Spleen (tissue), 11 donors: Measurements from ENCODE around the gene TMEM256. TPM values are rescaled to one million over a fixed set of nuclear protein-coding genes. Genes with fewer than 3 reads are reported as not detected.
A peak's percentile ranks its signal among the peaks of the same experiment; 100 is the strongest.

Source experiments
- DNase-seq: peaks from one replicate; pipeline ENCODE4 v3.0.0-alpha.2; 2020
- H3K27ac ChIP-seq, 8 donors: fragments of 200-600 bp; sonication (generic) in 7 of 8; 1 replicate in 4 of 8; 2 replicates in 4 of 8; pipeline versions ENCODE4 v1.5.0 to v1.8.0; 2016 to 2021; ENCODE audit warnings: inconsistent platforms in 4 of 8, mild to moderate bottlenecking in 4 of 8, moderate library complexity in 1 of 8
- H3K27me3 ChIP-seq, 7 donors: fragments of 200-600 bp; sonication (generic) in 6 of 7; replicated peaks in 1 of 7; 1 replicate in 4 of 7; 2 replicates in 3 of 7; pipeline versions ENCODE4 v1.5.0 to v1.8.0; 2016 to 2021; ENCODE audit warnings: inconsistent platforms in 3 of 7, mild to moderate bottlenecking in 1 of 7
- H3K36me3 ChIP-seq, 6 donors: fragments of 200-600 bp; sonication (generic) in 5 of 6; 1 replicate in 4 of 6; 2 replicates in 2 of 6; pipeline versions ENCODE4 v1.5.0 to v1.8.0; 2016 to 2021; ENCODE audit warnings: inconsistent platforms in 2 of 6
- H3K4me1 ChIP-seq, 6 donors: fragments of 200-600 bp; sonication (generic) in 5 of 6; 1 replicate in 3 of 6; 2 replicates in 3 of 6; pipeline versions ENCODE4 v1.5.0 to v1.8.0; 2016 to 2021; ENCODE audit warnings: inconsistent platforms in 3 of 6
- H3K4me3 ChIP-seq, 8 donors: fragments of 200-600 bp; sonication (generic) in 7 of 8; 1 replicate in 4 of 8; 2 replicates in 4 of 8; pipeline versions ENCODE4 v1.5.0 to v1.8.0; 2016 to 2021; ENCODE audit warnings: inconsistent platforms in 4 of 8, mild to moderate bottlenecking in 4 of 8, moderate library complexity in 2 of 8
- H3K9me3 ChIP-seq, 8 donors: fragments of 200-600 bp; sonication (generic) in 7 of 8; 1 replicate in 4 of 8; 2 replicates in 4 of 8; pipeline versions ENCODE4 v1.5.0 to v1.8.0; 2016 to 2021; ENCODE audit warnings: inconsistent platforms in 4 of 8
- POLR2A ChIP-seq, 3 donors: fragments of 450-650 bp; IDR thresholded peaks; one replicate each; pipeline ENCODE4 v1.5.1; 2017; ENCODE audit warnings: antibody characterized with exemption in 3 of 3, mild to moderate bottlenecking in 1 of 3
- POLR2AphosphoS5 ChIP-seq, 3 donors: sonication (generic); formaldehyde crosslinking; IDR thresholded peaks; one replicate each; pipeline ENCODE4 v1.5.1; 2017; ENCODE audit warnings: antibody characterized with exemption in 3 of 3
- WGBS, 5 donors: extraction: QIAGEN DNeasy Blood & Tissue Kit in 3 of 5; methylation state at CpG; one replicate each; pipeline versions ENCODE4 v1.1.5 to v1.1.7; 2013 to 2018; 5-methylcytosine and 5-hydroxymethylcytosine counted together
- intact Hi-C: fragments of 100-400 bp; cut with DNase I; formaldehyde crosslinking; loops from one replicate; pipeline ENCODE4 v1.15.0; 2023; ENCODE audit warnings: low total_unique reads
- polyA plus RNA-seq, 3 donors: library from polyadenylated mRNA; stranded (reverse); fragments of 200-250 nt; gene quantifications; one replicate each; pipeline ENCODE4 v1.2.1, GENCODE V29; 2013
- total RNA-seq, 7 donors: library from RNA; depleted of rRNA in 3 of 7; stranded (reverse); fragments of >200 nt in 3 of 7; fragmentation: NEBNext Ultra II Directional in 4 of 7; extraction: Animal tissue kit (Norgen Biotek cat#: 25700) in 4 of 7; gene quantifications; one replicate each; pipeline versions ENCODE4 v1.1.0 to v1.2.1, GENCODE V29; 2016 to 2021
- TF ChIP-seq, protein P1 (sequence below), 11 experiments: fragments of 200-600 bp in 7 of 11; fragments of 450-650 bp in 4 of 11; sonication (generic) in 4 of 11; IDR thresholded peaks in 8 of 11; conservative IDR thresholded peaks in 3 of 11; 1 replicate in 7 of 11; 2 replicates in 4 of 11; pipeline versions ENCODE4 v1.4.0 to v1.8.0; 2016 to 2021; ENCODE audit warnings: antibody characterized with exemption in 11 of 11, inconsistent platforms in 4 of 11, mild to moderate bottlenecking in 1 of 11
- donor health status: healthy with polysubstance abuse.
- donor health status: DM: no; HTN: no; CAD: no; lungs with moderate emphysema.
- donor health status: DM: no; HTN: no; CAD: no.
- donor health status: Bipolar disorder and iron deficiency.
- donor health status: healthy.
- donor health status: DM: no; HTN: no; CAD: no.
- donor health status: DM: yes; HTN: yes; CAD: no.

The TMEM256 gene
- total and polyA plus RNA-seq, 10 donors = 39.1 to 193 (median 54.3) TPM

DNA sequence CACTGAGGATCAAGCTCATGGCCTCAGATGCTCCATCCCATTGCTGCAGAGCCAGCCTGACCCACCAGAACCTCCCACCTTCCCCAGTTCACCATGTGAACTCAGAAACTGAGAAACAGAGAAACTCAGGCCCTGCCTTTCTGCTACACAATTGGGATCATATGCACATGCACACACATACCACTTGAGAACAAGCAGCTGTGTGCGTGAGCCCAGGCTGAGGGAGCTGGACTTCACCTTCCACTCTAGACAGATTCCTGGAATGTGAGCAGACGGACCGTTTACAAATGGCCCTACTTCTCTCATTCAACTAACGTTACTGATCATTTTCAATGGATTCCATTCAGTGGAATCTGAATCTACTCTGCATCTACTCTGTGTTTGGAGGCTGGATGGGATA, 19.8 kb upstream of the TMEM256 start:
- H3K27ac ChIP-seq = no peak overlapping the region
- no peaks in the 10 kb centered on the region for H3K4me1 ChIP-seq
- no peak overlapping the region for H3K4me3 ChIP-seq
- no peaks in the 10 kb centered on the region for H3K27me3 ChIP-seq
- H3K36me3 ChIP-seq = no peaks in the 10 kb centered on the region
- intact Hi-C loops = no loop called here
- WGBS, 5 donors = 81 to 88% (median 83%) methylated on average over 4 of the region's 4 CpGs
- no peak for TF ChIP-seq POLR2AphosphoS5 (IDR thresholded peaks at IDR 0.05)
- TF ChIP-seq, protein P1, sequence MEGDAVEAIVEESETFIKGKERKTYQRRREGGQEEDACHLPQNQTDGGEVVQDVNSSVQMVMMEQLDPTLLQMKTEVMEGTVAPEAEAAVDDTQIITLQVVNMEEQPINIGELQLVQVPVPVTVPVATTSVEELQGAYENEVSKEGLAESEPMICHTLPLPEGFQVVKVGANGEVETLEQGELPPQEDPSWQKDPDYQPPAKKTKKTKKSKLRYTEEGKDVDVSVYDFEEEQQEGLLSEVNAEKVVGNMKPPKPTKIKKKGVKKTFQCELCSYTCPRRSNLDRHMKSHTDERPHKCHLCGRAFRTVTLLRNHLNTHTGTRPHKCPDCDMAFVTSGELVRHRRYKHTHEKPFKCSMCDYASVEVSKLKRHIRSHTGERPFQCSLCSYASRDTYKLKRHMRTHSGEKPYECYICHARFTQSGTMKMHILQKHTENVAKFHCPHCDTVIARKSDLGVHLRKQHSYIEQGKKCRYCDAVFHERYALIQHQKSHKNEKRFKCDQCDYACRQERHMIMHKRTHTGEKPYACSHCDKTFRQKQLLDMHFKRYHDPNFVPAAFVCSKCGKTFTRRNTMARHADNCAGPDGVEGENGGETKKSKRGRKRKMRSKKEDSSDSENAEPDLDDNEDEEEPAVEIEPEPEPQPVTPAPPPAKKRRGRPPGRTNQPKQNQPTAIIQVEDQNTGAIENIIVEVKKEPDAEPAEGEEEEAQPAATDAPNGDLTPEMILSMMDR (IDR thresholded peaks at IDR 0.05 in 8 of 11, conservative IDR thresholded peaks at IDR 0.05 in 3 of 11) = no peak
- no peak for TF ChIP-seq POLR2A (IDR thresholded peaks at IDR 0.05)
- no peaks in the 10 kb centered on the region for H3K9me3 ChIP-seq
- DNase-seq = no peak

GRCh38 chr17:7421186-7421585, 17.3 kb upstream of the TMEM256 start:
- TF ChIP-seq, protein P1 (IDR thresholded peaks at IDR 0.05 in 8 of 11, conservative IDR thresholded peaks at IDR 0.05 in 3 of 11) = no peak
- TF ChIP-seq POLR2A (IDR thresholded peaks at IDR 0.05) = no peak
- Histone ChIP-seq H3K4me3 (no peak overlapping the region), H3K9me3 (no peaks in the 10 kb centered on the region), H3K27me3 (no peaks in the 10 kb centered on the region), H3K27ac (no peak overlapping the region), H3K4me1 (no peaks in the 10 kb centered on the region), H3K36me3 (peaks cover 0 to 7% (median 0%) of the 10 kb centered on the region in 6 donors)
- intact Hi-C loops = no loop called here
- WGBS, 5 donors = 93 to 98% (median 96%) methylated on average over 13 to 16 of the region's 16 CpGs
- DNase-seq = no peak

DNA sequence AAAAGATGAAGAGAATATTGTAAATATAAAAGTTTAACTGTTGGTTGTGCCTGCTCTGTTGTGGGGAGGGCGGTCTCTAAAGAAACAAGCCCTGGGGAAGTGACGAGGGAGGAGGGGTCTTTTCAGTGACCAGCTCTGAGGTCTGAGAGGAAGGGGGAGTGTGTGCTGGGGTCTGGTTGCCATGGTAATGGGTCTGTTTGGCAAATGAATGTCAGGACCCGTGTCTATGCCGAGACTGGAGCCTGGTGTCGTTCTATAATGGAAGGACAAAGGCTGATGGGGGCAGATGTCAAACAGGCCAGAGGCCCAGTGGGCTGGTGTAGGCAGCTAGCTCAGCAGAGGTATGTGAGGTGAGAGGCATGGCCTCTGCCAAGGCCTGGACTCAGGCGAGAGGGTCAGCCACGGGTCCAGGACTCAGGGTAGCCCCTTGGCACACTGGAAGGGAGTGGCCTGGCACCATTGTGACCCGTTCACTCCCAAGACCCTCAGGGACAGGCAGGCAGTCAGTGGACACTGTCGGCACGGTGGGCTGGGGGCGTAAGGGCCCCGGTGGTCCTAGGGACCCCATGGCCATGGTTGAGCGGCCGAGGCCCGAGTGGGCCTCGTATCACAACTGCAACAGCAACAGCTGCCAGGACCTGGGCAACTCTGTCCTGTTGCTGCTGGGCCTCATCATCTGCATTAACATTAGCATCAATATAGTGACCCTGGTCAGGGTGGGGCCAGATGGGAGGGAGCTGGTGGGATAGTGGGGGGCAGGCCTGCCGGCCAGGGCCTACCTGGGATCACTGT, 16.1 kb upstream of the TMEM256 start, which contains the start of gene SPEM1:
SPEM1 (plus strand) TSS at position 506 of the 792 bp plus-strand sequence; CDS start at position 567, 61 bp downstream.
- DNase-seq = no peak
- H3K27ac ChIP-seq = no peak within 1 kb of the TSS
- intact Hi-C loops = no loop called here
- TF ChIP-seq, protein P1 (IDR thresholded peaks at IDR 0.05 in 8 of 11, conservative IDR thresholded peaks at IDR 0.05 in 3 of 11) = no peak
- TF ChIP-seq POLR2A (IDR thresholded peaks at IDR 0.05) = no peak
- TF ChIP-seq POLR2AphosphoS5 (IDR thresholded peaks at IDR 0.05) = peak in 1 of 3 donors; percentile 21
- H3K27me3 ChIP-seq = no peaks in the 10 kb centered on the region
- no peaks in the 10 kb centered on the region for H3K9me3 ChIP-seq
- no peaks in the 10 kb centered on the region for H3K4me1 ChIP-seq
- 64 to 83% (median 82%) methylated on average over 8 to 17 of the region's 17 CpGs for WGBS, 5 donors
- H3K4me3 ChIP-seq = no peak within 1 kb of the TSS
- H3K36me3 ChIP-seq = peaks cover 0 to 7% (median 0%) of the 10 kb centered on the region in 6 donors

DNA sequence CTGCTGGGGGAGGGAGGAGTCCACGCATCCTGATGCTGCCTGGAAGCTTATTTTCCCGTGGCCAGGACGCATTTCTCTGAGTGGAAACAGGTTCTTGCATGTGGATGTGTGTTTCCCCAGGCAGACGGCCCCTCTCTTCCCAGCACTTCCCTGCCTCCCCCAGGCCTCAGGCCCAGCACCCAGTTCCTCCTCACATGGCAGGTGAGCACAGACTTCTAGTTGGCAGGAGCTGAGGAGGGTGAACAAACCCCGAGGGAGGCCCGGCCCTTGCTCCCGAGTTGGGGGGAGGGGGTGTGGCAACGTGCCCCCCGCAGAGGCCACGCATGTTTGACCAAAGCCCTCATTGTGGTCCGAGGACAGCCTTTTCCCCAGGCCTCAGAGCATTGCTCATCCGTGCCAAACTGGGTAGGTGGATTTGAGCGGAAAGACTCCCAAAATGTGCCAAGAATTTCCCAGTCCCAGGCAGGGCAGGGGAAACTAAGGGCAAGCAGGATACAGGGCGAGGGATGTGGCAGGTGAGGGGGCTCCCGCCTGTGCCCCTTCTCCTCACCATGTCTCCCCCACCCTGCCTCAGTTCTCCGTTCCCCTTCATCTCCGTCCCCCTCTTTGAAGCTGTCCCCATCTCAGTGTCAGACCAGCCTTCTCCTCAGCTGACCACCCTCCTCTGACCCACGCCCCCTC, 14.7 kb upstream of the TMEM256 start:
- H3K4me3 ChIP-seq = no peak overlapping the region
- TF ChIP-seq POLR2AphosphoS5 (IDR thresholded peaks at IDR 0.05) (no peak), POLR2A (IDR thresholded peaks at IDR 0.05) (no peak)
- TF ChIP-seq, protein P1 (IDR thresholded peaks at IDR 0.05 in 8 of 11, conservative IDR thresholded peaks at IDR 0.05 in 3 of 11) = no peak
- 71 to 83% (median 76%) methylated on average over 9 to 18 of the region's 18 CpGs for WGBS, 5 donors
- H3K27me3 ChIP-seq = no peaks in the 10 kb centered on the region
- H3K27ac ChIP-seq = no peak overlapping the region
- H3K4me1 ChIP-seq = no peaks in the 10 kb centered on the region
- intact Hi-C loops = no loop called here
- DNase-seq = no peak
- peaks cover 0 to 7% (median 0%) of the 10 kb centered on the region in 6 donors for H3K36me3 ChIP-seq
- H3K9me3 ChIP-seq = no peaks in the 10 kb centered on the region
